SK-N-SH treated with all-trans-retinoic acid at 6 μM for 48 hours (cell line): Measurements from ENCODE around the gene ZNF148.

Experiments used
- ATAC-seq: fragments of 200-7000 bp; cut with Tn5 transposase; 3 replicates; pipeline ENCODE4 v1.9.1; 2020; ENCODE audit warnings: mild to moderate bottlenecking, moderate library complexity
- BACH2 ChIP-seq: fragments of 250-450 bp; sonication (Bioruptor Pico); IDR thresholded peaks from 2 replicates; pipeline ENCODE4 v1.9.0; 2021; ENCODE audit warnings: mild to moderate bottlenecking, borderline replicate concordance
- CSDC2 ChIP-seq: fragments of 250-450 bp; sonication (Bioruptor Pico); IDR thresholded peaks from 2 replicates; pipeline ENCODE4 v1.5.0; 2020; ENCODE audit warnings: mild to moderate bottlenecking, moderate library complexity
- GLIS3 ChIP-seq: fragments of 250-450 bp; sonication (Bioruptor Pico); IDR thresholded peaks from 2 replicates; pipeline ENCODE4 v1.5.0; 2020; ENCODE audit warnings: mild to moderate bottlenecking, moderate library complexity
- ISL1 ChIP-seq: fragments of 250-450 bp; sonication (Bioruptor Pico); IDR thresholded peaks from 2 replicates; pipeline ENCODE4 v2.1.2; 2022; ENCODE audit warnings: mild to moderate bottlenecking, moderate library complexity
- OSR1 ChIP-seq: fragments of 250-450 bp; sonication (Bioruptor Pico); IDR thresholded peaks from 2 replicates; pipeline ENCODE4 v1.8.0; 2022; ENCODE audit warnings: moderate library complexity, mild to moderate bottlenecking, inconsistent platforms
- SNAI2 ChIP-seq: fragments of 250-450 bp; sonication (Bioruptor Pico); IDR thresholded peaks from 2 replicates; pipeline ENCODE4 v1.5.0; 2020; ENCODE audit warnings: mild to moderate bottlenecking, moderate library complexity
- TOX ChIP-seq: fragments of 250-450 bp; sonication (Bioruptor Pico); IDR thresholded peaks from 2 replicates; pipeline ENCODE4 v1.8.0; 2021; ENCODE audit warnings: mild to moderate bottlenecking, moderate library complexity, borderline replicate concordance
- ZC3H10 ChIP-seq: fragments of 250-450 bp; sonication (Bioruptor Pico); IDR thresholded peaks from 2 replicates; pipeline ENCODE4 v1.5.1; 2021; ENCODE audit warnings: mild to moderate bottlenecking, moderate library complexity
- ZFP30 ChIP-seq: fragments of 450-650 bp; formaldehyde crosslinking; IDR thresholded peaks from 2 replicates; pipeline ENCODE4 v1.5.0; 2022; ENCODE audit warnings: mild to moderate bottlenecking, moderate library complexity
- ZNF565 ChIP-seq: fragments of 450-650 bp; formaldehyde crosslinking; conservative IDR thresholded peaks from 2 replicates; pipeline ENCODE4 v1.5.0; 2020; ENCODE audit warnings: low read depth, mild to moderate bottlenecking, moderate library complexity
- ZNF8 ChIP-seq: fragments of 450-650 bp; formaldehyde crosslinking; IDR thresholded peaks from 2 replicates; pipeline ENCODE4 v1.5.0; 2020; ENCODE audit warnings: mild to moderate bottlenecking, moderate library complexity
- TF ChIP-seq, protein P1 (sequence below): fragments of 250-450 bp; sonication (Bioruptor Pico); IDR thresholded peaks from 2 replicates; pipeline ENCODE4 v1.8.0; 2021; ENCODE audit warnings: low read depth, mild to moderate bottlenecking, moderate library complexity, borderline replicate concordance
- TF ChIP-seq, protein P2 (sequence below): fragments of 250-450 bp; sonication (Bioruptor Pico); IDR thresholded peaks from 2 replicates; pipeline ENCODE4 v1.8.0; 2020; ENCODE audit warnings: mild to moderate bottlenecking, moderate library complexity, borderline replicate concordance
- TF ChIP-seq, protein P3 (sequence below): fragments of 250-450 bp; sonication (Bioruptor Pico); IDR thresholded peaks from 2 replicates; pipeline ENCODE4 v1.5.1; 2021; ENCODE audit warnings: mild to moderate bottlenecking, moderate library complexity
- TF ChIP-seq, protein P4 (sequence below): fragments of 250-450 bp; sonication (Bioruptor Pico); IDR thresholded peaks from 2 replicates; pipeline ENCODE4 v1.5.1; 2020; ENCODE audit warnings: low read depth, mild to moderate bottlenecking, moderate library complexity

The ZNF148 gene

DNA sequence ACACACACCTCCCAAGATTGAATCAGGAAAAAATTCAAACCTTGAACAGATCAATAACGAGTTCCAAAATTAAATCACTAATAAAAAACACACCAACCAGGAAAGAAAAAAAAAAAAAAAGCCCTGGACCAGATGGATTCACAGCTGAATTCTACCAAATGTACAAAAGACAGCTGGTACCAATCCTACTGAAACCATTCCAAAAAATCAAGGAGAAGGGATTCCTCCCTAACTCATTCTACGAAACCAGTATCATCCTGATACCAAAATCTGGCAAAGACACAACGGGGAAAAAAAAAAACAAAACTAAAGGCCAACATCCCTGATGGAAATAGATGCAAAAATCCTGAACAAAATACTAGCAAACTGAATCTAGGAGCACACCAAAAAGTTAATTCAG lies 108.2 kb downstream of the ZNF148 start:
- no peak for ATAC-seq

DNA sequence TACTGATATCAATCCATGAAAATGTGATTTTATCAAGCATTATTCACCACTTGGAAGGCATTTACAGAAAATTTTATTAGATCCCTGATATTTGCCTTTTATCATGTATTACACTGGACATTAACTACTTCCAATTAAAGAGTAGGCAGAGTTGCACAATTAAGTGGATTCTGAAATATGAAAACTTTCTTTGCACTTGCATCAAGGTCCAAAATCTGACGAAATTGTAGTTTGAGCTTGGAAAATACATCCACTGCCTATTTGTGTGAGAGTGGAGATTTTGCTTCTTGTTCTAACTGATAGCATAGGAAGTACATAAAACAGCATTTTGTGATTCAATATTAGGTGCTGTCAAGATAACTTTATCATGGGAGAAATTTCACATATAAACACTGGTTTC lies 113.0 kb downstream of the ZNF148 start:
- no peak for ATAC-seq
- TF ChIP-seq ISL1 (0 out of 2 replicates have a peak, but pooled peaks have one; percentile 15), CSDC2 (CRISPR knock-in tag) (no peak), BACH2 (CRISPR knock-in tag) (no peak)
- TF ChIP-seq, protein P1, sequence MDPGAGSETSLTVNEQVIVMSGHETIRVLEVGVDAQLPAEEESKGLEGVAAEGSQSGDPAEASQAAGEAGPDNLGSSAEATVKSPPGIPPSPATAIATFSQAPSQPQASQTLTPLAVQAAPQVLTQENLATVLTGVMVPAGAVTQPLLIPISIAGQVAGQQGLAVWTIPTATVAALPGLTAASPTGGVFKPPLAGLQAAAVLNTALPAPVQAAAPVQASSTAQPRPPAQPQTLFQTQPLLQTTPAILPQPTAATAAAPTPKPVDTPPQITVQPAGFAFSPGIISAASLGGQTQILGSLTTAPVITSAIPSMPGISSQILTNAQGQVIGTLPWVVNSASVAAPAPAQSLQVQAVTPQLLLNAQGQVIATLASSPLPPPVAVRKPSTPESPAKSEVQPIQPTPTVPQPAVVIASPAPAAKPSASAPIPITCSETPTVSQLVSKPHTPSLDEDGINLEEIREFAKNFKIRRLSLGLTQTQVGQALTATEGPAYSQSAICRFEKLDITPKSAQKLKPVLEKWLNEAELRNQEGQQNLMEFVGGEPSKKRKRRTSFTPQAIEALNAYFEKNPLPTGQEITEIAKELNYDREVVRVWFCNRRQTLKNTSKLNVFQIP (CRISPR knock-in tag), result no peak
- TF ChIP-seq, protein P2, sequence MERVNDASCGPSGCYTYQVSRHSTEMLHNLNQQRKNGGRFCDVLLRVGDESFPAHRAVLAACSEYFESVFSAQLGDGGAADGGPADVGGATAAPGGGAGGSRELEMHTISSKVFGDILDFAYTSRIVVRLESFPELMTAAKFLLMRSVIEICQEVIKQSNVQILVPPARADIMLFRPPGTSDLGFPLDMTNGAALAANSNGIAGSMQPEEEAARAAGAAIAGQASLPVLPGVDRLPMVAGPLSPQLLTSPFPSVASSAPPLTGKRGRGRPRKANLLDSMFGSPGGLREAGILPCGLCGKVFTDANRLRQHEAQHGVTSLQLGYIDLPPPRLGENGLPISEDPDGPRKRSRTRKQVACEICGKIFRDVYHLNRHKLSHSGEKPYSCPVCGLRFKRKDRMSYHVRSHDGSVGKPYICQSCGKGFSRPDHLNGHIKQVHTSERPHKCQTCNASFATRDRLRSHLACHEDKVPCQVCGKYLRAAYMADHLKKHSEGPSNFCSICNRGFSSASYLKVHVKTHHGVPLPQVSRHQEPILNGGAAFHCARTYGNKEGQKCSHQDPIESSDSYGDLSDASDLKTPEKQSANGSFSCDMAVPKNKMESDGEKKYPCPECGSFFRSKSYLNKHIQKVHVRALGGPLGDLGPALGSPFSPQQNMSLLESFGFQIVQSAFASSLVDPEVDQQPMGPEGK (CRISPR knock-in tag), result no peak

More for the DNA sequence above, 108.2 kb downstream of the ZNF148 start:
- no peak for TF ChIP-seq TOX (CRISPR knock-in tag)
- TF ChIP-seq OSR1 (CRISPR knock-in tag), result no peak
- no peak for TF ChIP-seq ISL1
- no peak for TF ChIP-seq ZNF565 (CRISPR knock-in tag)
- TF ChIP-seq, protein P3, sequence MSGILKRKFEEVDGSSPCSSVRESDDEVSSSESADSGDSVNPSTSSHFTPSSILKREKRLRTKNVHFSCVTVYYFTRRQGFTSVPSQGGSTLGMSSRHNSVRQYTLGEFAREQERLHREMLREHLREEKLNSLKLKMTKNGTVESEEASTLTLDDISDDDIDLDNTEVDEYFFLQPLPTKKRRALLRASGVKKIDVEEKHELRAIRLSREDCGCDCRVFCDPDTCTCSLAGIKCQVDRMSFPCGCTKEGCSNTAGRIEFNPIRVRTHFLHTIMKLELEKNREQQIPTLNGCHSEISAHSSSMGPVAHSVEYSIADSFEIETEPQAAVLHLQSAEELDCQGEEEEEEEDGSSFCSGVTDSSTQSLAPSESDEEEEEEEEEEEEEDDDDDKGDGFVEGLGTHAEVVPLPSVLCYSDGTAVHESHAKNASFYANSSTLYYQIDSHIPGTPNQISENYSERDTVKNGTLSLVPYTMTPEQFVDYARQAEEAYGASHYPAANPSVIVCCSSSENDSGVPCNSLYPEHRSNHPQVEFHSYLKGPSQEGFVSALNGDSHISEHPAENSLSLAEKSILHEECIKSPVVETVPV (CRISPR knock-in tag), result no peak
- no peak for TF ChIP-seq SNAI2 (CRISPR knock-in tag)
- TF ChIP-seq, protein P2 (CRISPR knock-in tag), result no peak
- TF ChIP-seq ZNF8 (CRISPR knock-in tag), result no peak
- TF ChIP-seq ZFP30 (CRISPR knock-in tag), result no peak

DNA sequence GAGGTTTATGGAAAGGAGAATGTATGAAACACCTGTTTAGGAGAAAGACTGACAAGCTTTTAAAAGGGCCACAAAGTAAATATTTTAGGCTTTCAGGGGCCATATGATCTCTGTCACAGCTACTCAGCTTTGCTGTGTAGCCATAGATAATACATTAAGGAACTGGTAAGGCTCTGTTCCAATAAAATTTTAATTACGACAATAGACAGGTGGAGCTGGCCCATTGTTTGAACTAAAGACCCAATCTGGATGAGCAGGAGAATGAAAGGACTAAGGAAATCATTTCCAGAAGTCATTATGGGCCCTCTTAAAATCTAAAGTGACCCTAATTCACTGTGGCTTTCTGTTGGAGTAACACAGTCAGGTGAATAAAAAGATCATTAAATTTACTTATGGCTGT lies 114.1 kb downstream of the ZNF148 start:
- TF ChIP-seq GLIS3 (CRISPR knock-in tag) (no peak), ZC3H10 (CRISPR knock-in tag) (no peak), BACH2 (CRISPR knock-in tag) (no peak), SNAI2 (CRISPR knock-in tag) (no peak)
- TF ChIP-seq, protein P1 (CRISPR knock-in tag), result no peak
- TF ChIP-seq, protein P4, sequence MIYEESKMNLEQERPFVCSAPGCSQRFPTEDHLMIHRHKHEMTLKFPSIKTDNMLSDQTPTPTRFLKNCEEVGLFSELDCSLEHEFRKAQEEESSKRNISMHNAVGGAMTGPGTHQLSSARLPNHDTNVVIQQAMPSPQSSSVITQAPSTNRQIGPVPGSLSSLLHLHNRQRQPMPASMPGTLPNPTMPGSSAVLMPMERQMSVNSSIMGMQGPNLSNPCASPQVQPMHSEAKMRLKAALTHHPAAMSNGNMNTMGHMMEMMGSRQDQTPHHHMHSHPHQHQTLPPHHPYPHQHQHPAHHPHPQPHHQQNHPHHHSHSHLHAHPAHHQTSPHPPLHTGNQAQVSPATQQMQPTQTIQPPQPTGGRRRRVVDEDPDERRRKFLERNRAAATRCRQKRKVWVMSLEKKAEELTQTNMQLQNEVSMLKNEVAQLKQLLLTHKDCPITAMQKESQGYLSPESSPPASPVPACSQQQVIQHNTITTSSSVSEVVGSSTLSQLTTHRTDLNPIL (CRISPR knock-in tag), result no peak
- TF ChIP-seq, protein P3 (CRISPR knock-in tag), result no peak
- TF ChIP-seq, protein P2 (CRISPR knock-in tag), result no peak
- no peak for ATAC-seq
